OCI-LY7 (cell line): ENCODE data around the gene CH25H. TPM values are rescaled to one million over a fixed set of nuclear protein-coding genes. Genes with fewer than 3 reads are reported as not detected.

ENCODE experiments used
- BruUV-seq: library from RNA; stranded (reverse); fragments of 400-500 nt; replicated peaks from 2 replicates; lab custom pipeline; 2021; lab: Mats Ljungman, UMichigan
- CTCF ChIA-PET: fragments of 300-600 bp; sonication (Branson Sonifier 250); formaldehyde crosslinking; loops from one replicate; lab custom pipeline; 2022; ENCODE audit warnings: antibody characterized with exemption; ENCODE audit not compliant: unreplicated experiment; lab: Charles Lee
- POLR2A ChIA-PET: fragments of 300-600 bp; sonication (Branson Sonifier 250); formaldehyde crosslinking; loops from one replicate; lab custom pipeline; 2022; ENCODE audit warnings: antibody characterized with exemption; lab: Charles Lee
- DNase-seq: peaks from one replicate; pipeline ENCODE4 v3.0.0-alpha.2; 2015; ENCODE audit warnings: low spot score
- H2AFZ ChIP-seq: fragments of 200-600 bp; sonication (generic), shearing (Covaris generic); 2 replicates; pipeline ENCODE4 v1.6.1; 2014; ENCODE audit warnings: mild to moderate bottlenecking, antibody characterized with exemption, low read length, moderate library complexity
- H3K27ac ChIP-seq: fragments of 200-600 bp; sonication (generic); 2 replicates; pipeline ENCODE4 v1.5.1; 2014; ENCODE audit warnings: mixed run types, low read depth, mild to moderate bottlenecking, moderate library complexity, low read length, inconsistent platforms; ENCODE audit not compliant: poor library complexity, severe bottlenecking
- H3K36me3 ChIP-seq: fragments of 200-600 bp; sonication (generic); 2 replicates; pipeline ENCODE4 v1.6.1; 2014; ENCODE audit warnings: mild to moderate bottlenecking, antibody characterized with exemption, low read length, moderate library complexity, mixed read lengths; ENCODE audit not compliant: insufficient read depth
- H3K4me1 ChIP-seq: fragments of 200-600 bp; sonication (generic); 2 replicates; pipeline ENCODE4 v1.5.1; 2014; ENCODE audit warnings: mild to moderate bottlenecking, low read length; ENCODE audit not compliant: insufficient read depth, poor library complexity, severe bottlenecking
- H3K4me2 ChIP-seq: fragments of 200-600 bp; sonication (generic); 2 replicates; pipeline ENCODE4 v1.6.1; 2014; ENCODE audit warnings: mild to moderate bottlenecking, low read length
- H3K4me3 ChIP-seq: fragments of 200-600 bp; sonication (generic); 2 replicates; pipeline ENCODE4 v1.5.1; 2014; ENCODE audit warnings: mild to moderate bottlenecking, low read depth, low read length; ENCODE audit not compliant: poor library complexity, severe bottlenecking
- H3K79me2 ChIP-seq: fragments of 200-600 bp; sonication (generic); 2 replicates; pipeline ENCODE4 v1.6.1; 2016; ENCODE audit warnings: low read depth, mild to moderate bottlenecking, low read length, moderate library complexity, mixed read lengths; ENCODE audit not compliant: insufficient read depth
- H3K9me2 ChIP-seq: fragments of 200-600 bp; sonication (generic); 2 replicates; pipeline ENCODE4 v1.6.1; 2016; ENCODE audit warnings: mild to moderate bottlenecking, low read length, mixed read lengths; ENCODE audit not compliant: insufficient read depth
- H3K9me3 ChIP-seq: fragments of 200-600 bp; sonication (generic); 2 replicates; pipeline ENCODE4 v1.6.1; 2014; ENCODE audit warnings: mild to moderate bottlenecking, mixed run types, low read length, mixed read lengths
- H4K20me1 ChIP-seq: fragments of 200-600 bp; sonication (generic); 2 replicates; pipeline ENCODE4 v1.6.1; 2014; ENCODE audit warnings: mild to moderate bottlenecking, antibody characterized with exemption, low read length, moderate library complexity, mixed read lengths; ENCODE audit not compliant: insufficient read depth
- EZH2phosphoT487 ChIP-seq: fragments of 200-600 bp; sonication (generic); IDR thresholded peaks from 2 replicates; pipeline ENCODE4 v1.6.1; 2018; ENCODE audit warnings: low read depth, borderline replicate concordance, mild to moderate bottlenecking, mixed run types, antibody characterized with exemption, low read length, moderate library complexity, mixed read lengths
- intact Hi-C: fragments of 100-400 bp; cut with micrococcal nuclease; formaldehyde crosslinking; loops from one replicate; pipeline ENCODE4 v1.10.0; 2022; ENCODE audit not compliant: unreplicated experiment
- total RNA-seq, 2 experiments: library from RNA; depleted of rRNA in 1 of 2; stranded (reverse); fragments of >200 nt in 1 of 2; shearing (Covaris generic) in 1 of 2; gene quantifications; 2 replicates each; pipeline ENCODE4 v1.2.3, GENCODE V29; 2014 to 2022
- TF ChIP-seq, protein P1 (sequence below): fragments of 200-600 bp; sonication (generic); conservative IDR thresholded peaks from 2 replicates; pipeline ENCODE4 v1.5.1; 2014; ENCODE audit warnings: mild to moderate bottlenecking, antibody characterized with exemption, low read length, moderate library complexity, mixed read lengths

The CH25H gene
- total RNA-seq, 2 experiments from 2014 or later = not detected

DNA sequence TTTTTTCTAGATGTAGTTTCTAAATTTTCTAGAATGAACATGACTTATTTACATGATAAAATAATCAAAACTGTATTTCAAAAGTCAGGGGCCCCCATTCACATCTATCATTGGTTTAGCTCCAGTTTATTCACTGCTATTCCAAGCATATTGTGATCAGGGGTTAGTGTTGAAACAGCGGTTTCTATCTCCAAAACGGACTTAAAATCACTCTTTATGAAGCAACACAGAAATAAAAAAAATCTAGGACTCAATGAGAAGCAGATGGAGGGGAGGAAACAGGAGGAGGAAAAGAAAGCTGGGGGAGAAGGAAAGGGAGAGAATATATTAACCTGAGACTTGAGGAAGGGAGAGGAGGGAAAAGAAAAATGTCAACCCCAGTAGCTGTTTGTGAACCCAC, 14.8 kb upstream of the CH25H start:
- Histone ChIP-seq H3K27ac (no peak overlapping the region), H4K20me1 (no peaks in the 10 kb centered on the region), H3K36me3 (no peaks in the 10 kb centered on the region), H3K4me2 (no peak overlapping the region), H3K79me2 (no peaks in the 10 kb centered on the region), H3K4me1 (peaks cover 6% of the 10 kb centered on the region), H3K9me2 (no peaks in the 10 kb centered on the region), H3K9me3 (no peaks in the 10 kb centered on the region), H3K4me3 (no peak overlapping the region), H2AFZ (no peak overlapping the region)
- TF ChIP-seq, protein P1, sequence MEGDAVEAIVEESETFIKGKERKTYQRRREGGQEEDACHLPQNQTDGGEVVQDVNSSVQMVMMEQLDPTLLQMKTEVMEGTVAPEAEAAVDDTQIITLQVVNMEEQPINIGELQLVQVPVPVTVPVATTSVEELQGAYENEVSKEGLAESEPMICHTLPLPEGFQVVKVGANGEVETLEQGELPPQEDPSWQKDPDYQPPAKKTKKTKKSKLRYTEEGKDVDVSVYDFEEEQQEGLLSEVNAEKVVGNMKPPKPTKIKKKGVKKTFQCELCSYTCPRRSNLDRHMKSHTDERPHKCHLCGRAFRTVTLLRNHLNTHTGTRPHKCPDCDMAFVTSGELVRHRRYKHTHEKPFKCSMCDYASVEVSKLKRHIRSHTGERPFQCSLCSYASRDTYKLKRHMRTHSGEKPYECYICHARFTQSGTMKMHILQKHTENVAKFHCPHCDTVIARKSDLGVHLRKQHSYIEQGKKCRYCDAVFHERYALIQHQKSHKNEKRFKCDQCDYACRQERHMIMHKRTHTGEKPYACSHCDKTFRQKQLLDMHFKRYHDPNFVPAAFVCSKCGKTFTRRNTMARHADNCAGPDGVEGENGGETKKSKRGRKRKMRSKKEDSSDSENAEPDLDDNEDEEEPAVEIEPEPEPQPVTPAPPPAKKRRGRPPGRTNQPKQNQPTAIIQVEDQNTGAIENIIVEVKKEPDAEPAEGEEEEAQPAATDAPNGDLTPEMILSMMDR = no peak
- TF ChIP-seq EZH2phosphoT487 = no peak
- no peak for DNase-seq
- ChIA-PET CTCF (no interaction called here), POLR2A (no interaction called here)
- intact Hi-C loops = no loop called here
- BruUV-seq = no TSS peak

DNA sequence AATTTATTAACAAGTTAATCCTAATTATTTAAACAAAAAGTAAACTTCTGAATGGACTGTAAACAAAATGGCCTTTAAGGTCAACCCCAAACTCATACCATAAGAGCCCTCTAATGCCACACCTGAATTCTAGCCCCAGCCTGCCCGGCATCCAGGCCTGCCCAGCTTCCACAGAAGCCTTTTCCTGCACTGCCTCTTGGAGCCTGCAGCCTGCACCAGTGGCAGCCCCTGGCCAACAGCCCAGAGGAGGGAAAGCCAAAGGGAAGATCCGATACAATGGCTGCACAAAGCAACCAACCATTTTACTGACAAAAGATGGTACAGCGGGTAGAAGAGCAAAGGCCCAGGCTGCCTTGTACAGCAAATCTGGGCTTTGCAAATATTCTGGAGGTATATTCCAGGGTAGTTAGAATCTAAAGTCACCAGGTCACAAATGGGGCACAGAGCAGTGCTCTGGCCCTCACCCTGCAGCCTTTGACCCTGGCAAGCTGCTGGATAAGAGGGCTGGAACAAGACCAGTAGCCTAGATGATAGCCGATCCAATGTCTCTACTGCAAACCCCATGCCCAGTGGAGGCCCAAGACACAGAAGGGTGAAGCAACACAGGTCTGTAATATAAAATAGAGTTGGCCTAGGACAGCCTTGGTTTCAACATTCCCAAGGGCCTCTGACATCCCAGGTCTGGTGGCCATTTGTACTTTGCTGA, 12.5 kb upstream of the CH25H start:
- no peaks in the 10 kb centered on the region for H3K36me3 ChIP-seq
- no peaks in the 10 kb centered on the region for H3K9me2 ChIP-seq
- BruUV-seq = no TSS peak
- no peak overlapping the region for H2AFZ ChIP-seq
- DNase-seq = no peak
- H3K4me3 ChIP-seq = no peak overlapping the region
- H4K20me1 ChIP-seq = no peaks in the 10 kb centered on the region
- H3K4me2 ChIP-seq = no peak overlapping the region
- TF ChIP-seq EZH2phosphoT487 = no peak
- TF ChIP-seq, protein P1 = no peak
- peaks cover 6% of the 10 kb centered on the region for H3K4me1 ChIP-seq
- H3K27ac ChIP-seq = no peak overlapping the region
- ChIA-PET CTCF (no interaction called here), POLR2A (no interaction called here)
- no peaks in the 10 kb centered on the region for H3K79me2 ChIP-seq
- H3K9me3 ChIP-seq = no peaks in the 10 kb centered on the region
- intact Hi-C loops = no loop called here
